GM10847 (cell line): ENCODE results near the gene IFT43.

Experiments
- POLR2A ChIP-seq: IDR thresholded peaks from 2 replicates; pipeline ENCODE4 v1.6.1; 2011; ENCODE audit not compliant: insufficient read length; ENCODE audit errors: extremely low read depth

IFT43 gene

GRCh38 chr14:75985618-75986438, at the start of gene IFT43:
IFT43 (plus strand) TSS chr14:75985763; CDS start chr14:75985787, 24 bp downstream.
- TF ChIP-seq POLR2A = no peak

GRCh38 chr14:75939200-75939599, 46.4 kb upstream of the IFT43 start:
- no peak for TF ChIP-seq POLR2A

DNA sequence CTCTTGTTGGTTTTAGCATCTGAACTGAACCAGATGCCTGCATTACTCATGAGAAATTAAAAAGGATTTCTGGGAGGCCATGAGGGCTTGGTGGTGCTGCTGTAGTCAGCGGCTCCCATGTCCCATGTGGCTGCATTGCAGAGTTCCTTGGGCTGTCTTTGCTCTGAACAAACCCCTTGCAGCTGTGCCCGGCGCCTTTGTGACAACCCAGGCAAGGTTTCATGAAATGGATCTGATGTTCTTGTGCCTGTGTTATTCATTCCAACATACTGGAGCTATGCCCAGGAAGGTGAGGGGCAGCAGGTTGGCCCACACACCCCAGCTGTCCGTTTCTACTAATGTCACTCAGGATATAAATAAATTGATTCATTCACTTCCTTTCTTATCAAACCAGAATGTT, 44.5 kb upstream of the IFT43 start:
- TF ChIP-seq POLR2A = no peak

DNA sequence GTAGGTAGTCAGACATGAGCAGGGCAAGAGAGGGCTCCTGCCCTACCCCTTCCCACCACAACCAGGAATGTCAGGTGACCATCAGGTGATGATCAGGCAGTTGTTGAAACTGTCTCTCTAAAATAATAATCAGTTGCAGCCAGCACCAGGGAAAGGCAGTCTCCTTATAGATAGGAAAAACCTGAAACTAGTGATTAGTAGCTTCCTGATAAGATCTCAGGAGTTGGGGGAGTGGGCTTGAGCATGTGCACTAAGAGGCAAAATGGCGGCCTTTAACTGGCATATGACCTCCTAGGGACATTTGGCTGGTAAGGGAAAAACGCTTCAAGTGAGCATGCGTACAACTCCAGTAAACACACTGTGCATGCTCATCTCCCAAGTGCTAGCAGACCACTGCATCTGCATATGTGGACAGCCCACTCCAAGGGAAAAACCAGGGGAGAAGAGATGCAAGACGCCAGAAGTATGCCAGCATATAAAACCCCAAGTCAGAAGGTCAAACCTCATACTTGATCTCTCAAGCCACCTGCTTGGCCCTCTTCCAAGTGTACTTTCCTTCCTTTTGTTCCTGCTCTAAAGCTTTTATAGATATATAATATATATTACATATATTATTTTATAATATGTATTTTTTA, 40.8 kb upstream of the IFT43 start:
- TF ChIP-seq POLR2A = no peak

GRCh38 chr14:75946785-75947184, 38.8 kb upstream of the IFT43 start:
- no peak for TF ChIP-seq POLR2A

GRCh38 chr14:75952489-75952888, 33.1 kb upstream of the IFT43 start:
- no peak for TF ChIP-seq POLR2A

DNA sequence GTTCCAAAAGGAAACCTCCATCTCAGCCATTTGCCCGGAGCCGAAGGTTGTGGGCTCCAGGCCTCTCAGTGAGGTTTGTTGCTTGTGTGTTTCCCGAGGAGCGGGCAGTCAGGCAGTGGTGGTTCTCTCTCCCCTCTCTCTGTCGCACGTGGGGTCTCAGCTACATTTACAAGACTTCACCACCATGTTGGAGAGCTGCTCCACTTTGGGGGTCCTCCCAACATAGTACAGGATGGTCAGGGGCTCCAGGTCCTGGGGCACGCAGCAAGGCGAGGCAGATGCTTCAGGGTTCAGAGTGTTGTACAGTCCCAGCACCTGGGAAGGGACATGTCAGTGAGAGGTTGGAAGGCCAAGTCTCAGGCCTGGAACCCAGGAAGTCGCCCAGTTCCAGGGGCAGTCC, 26.5 kb upstream of the IFT43 start:
- no peak for TF ChIP-seq POLR2A

GRCh38 chr14:75960231-75960630, 25.3 kb upstream of the IFT43 start:
- no peak for TF ChIP-seq POLR2A

DNA sequence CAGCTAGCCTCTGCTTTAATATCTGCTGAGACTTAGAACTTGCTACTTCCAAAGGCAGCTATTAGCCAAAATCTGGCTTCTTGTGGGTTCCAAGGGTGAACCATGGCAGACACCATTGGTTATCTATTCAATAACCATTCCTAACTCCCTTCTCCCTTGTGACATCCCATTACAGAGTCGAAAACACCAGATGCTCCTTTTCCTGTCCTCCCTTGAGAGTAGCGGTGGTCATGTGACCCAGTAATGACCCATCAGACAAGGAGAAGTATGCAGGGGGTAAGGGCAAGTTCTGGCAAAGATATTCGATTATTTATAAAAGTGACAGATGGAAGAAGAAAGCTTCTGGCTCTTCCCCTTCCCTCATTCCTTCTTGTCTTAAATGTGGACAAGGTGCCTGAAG, 23.9 kb upstream of the IFT43 start:
- no peak for TF ChIP-seq POLR2A

- no peak for TF ChIP-seq POLR2A
Observed at GRCh38 chr14:75967866-75968265, 17.7 kb upstream of the IFT43 start.

- TF ChIP-seq POLR2A = no peak
Observed at GRCh38 chr14:75968456-75968855, 17.1 kb upstream of the IFT43 start.

DNA sequence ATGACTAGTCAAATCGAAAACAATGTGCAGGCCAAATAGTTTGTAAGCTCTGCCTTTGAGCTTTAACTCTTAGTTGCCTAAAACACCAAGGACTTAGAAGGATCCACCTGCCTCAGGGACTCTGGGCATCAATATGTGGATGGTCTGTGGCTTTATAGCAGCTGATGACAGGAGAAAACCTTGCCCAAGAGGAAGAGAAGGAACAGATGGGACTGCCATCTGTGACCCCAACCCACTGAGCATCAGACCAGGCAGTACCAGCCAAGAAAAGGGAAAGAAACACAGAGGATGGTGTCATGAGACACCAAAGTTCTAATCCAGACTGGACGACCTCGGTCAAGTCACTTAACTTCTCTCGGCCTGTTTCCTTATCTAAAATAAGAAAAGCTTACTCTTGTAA, 16.4 kb upstream of the IFT43 start:
- no peak for TF ChIP-seq POLR2A

DNA sequence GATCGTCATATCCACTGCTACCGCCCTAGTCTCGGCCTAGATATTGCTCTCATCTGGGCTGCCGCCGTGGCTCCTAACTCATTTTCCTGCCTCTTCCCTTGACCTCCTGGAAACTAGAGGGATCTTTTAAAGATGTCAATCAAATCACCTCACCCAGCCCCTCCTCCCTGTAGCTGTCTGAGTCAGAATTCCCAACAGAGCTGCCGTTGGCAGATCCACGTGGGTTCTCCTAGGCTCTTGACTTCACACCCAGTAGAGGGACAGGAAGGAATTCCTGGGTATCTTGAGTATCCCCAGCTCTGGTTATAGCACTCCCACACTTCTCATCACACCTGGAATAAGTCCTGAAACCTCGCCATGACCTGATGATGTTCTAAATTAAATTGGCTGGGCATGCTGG, 15.7 kb upstream of the IFT43 start:
- no peak for TF ChIP-seq POLR2A

GRCh38 chr14:75970989-75971388, 14.6 kb upstream of the IFT43 start:
- no peak for TF ChIP-seq POLR2A

DNA sequence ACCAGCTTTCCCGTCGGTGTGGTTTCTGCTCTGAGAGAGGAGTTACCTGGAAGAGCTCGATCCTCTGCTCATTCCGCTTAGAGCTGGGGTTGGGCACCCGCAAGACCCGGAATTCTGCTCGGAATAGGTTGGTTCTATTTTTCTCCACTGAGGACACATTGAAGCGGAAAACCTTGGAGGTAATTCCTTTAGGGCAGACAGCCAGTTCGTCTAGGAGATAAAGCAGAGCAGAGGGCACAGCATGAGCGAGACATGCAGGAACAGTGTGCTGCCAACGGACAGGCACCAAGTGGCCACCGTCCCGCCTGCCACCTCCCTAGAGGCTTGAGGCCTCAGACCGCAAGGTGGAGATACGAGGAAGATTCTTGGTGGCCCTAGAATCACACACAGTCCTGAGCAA, 14.1 kb upstream of the IFT43 start:
- TF ChIP-seq POLR2A = no peak

DNA sequence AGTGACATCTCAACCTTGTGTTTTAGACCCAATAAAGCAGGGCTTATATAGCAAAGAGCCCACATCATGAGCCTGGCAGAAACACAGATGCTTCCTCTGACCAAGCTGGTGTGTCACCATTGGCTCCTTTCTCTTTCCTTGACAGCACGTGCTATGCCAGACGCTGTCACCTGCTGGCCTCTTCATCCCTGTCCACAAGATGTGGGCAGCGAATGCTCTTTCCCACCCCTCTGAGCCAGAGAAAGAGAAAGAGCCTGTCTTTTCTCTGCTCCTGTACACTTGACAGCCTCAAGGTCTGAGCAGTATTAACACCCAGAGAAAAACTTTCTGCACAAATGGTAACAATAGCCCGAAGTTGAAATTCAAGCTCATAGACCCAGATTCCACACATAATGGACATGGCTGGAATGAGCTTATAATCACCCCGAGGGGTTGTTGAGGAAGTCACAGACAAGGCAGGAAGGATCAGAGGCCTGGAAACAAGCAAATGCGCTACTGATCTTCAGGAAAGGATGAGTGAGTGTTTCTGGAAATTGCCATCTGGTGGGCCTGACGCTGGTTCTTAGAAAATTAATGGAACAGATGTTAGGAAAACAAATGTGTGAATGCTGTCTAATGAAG, 12.7 kb upstream of the IFT43 start:
- no peak for TF ChIP-seq POLR2A
